Astrocyte (in vitro differentiated cells and primary cell): ENCODE data around the gene ITCH.

ENCODE experiments used
- CTCF ChIP-seq: IDR thresholded peaks from 2 replicates; pipeline ENCODE4 v1.5.1; 2011; ENCODE audit warnings: low read depth, mild to moderate bottlenecking, inconsistent platforms, low read length, moderate library complexity; ENCODE audit not compliant: insufficient read depth
- EZH2 ChIP-seq: IDR thresholded peaks from 2 replicates; pipeline ENCODE4 v1.6.1; 2012; ENCODE audit warnings: mild to moderate bottlenecking, low read length, inconsistent platforms; ENCODE audit not compliant: insufficient read depth

DNA sequence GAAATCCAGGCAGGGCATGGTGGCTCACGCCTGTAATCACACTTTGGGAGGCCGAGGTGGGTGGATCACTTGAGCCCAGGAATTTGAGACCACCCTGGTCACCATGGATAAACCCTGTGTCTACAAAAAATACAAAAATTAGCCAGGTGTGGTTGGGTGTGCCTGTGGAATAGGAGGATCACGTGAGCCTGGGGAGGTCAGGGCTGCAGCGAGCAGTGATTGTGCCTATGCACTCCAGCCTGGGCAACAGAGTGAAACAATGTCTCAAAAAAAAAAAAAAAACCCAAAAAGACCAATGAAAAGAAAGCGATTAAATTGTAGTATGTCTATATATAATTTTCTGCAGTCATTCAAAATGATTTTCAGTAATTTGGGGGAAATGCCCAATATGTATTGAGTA is 70.3 kb downstream of the ITCH start:
- no peak for TF ChIP-seq CTCF
- TF ChIP-seq EZH2, result no peak
